NB4 (cell line): ENCODE results near the gene CHMP1A.

Experiments
- CTCF ChIP-seq: IDR thresholded peaks from one replicate; pipeline ENCODE4 v1.5.1; 2012; ENCODE audit warnings: low read depth, low read length
- MYC ChIP-seq: IDR thresholded peaks from 2 replicates; pipeline ENCODE4 v1.6.1; 2011; ENCODE audit warnings: low read depth, low read length
- POLR2A ChIP-seq: IDR thresholded peaks from 2 replicates; pipeline ENCODE4 v1.6.1; 2011; ENCODE audit warnings: mild to moderate bottlenecking; ENCODE audit not compliant: insufficient read length; ENCODE audit errors: extremely low read depth
- TF ChIP-seq, protein P1 (sequence below): IDR thresholded peaks from 2 replicates; pipeline ENCODE4 v1.6.1; 2011; ENCODE audit warnings: low read depth, low read length

DNA sequence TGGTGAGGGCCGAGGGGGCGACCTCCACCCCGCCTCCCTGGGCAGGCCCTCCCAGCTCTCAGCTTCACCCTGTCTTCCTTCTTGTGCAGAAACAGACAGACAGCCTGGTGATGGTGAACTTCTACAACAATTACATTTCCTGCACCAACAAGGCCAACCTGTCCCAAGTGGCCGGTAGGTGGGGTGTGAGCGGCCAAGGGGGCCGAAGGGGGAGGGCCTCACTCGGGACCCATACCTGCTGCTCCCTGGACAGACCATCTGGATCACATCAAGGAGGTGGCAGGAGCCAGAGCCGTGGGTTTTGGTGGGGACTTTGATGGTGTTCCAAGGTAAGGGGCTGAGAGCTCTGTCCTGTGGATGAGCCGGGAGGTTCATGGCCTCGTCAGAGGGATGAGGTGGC, 20.1 kb downstream of the CHMP1A start:
- TF ChIP-seq CTCF (no peak), MYC (no peak), POLR2A (no peak)
- TF ChIP-seq, protein P1, sequence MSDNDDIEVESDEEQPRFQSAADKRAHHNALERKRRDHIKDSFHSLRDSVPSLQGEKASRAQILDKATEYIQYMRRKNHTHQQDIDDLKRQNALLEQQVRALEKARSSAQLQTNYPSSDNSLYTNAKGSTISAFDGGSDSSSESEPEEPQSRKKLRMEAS = no peak
